MCF 10A (cell line): ENCODE results near the gene CABLES1. TPM values are rescaled to one million over a fixed set of nuclear protein-coding genes. Genes with fewer than 3 reads are reported as not detected.

ENCODE experiments used
- BruUV-seq: library from RNA; stranded (reverse); fragments of 400-500 nt; replicated peaks from 2 replicates; lab custom pipeline; 2021; lab: Mats Ljungman, UMichigan
- CTCF ChIA-PET: fragments of 300-600 bp; sonication (Branson Sonifier 250); formaldehyde crosslinking; extraction: SDS; loops from one replicate; lab custom pipeline; 2021; ENCODE audit warnings: antibody characterized with exemption, inconsistent platforms; lab: Yijun Ruan, JAX
- POLR2A ChIA-PET: fragments of 300-600, 350-650 bp; sonication (Branson Sonifier 250); formaldehyde crosslinking; extraction: SDS; loops from one replicate; lab custom pipeline; 2020; ENCODE audit warnings: antibody characterized with exemption, inconsistent platforms; lab: Yijun Ruan, JAX
- DNase-seq: peaks from one replicate; pipeline ENCODE4 v3.0.0-alpha.2; 2018; ENCODE audit not compliant: unreplicated experiment
- H3K27ac Mint-ChIP-seq: one replicate; pipeline ENCODE4 v1.8.0; 2022; ENCODE audit warnings: mild to moderate bottlenecking, low read depth, mixed read lengths; ENCODE audit not compliant: unreplicated experiment
- H3K27me3 Mint-ChIP-seq: one replicate; pipeline ENCODE4 v1.8.0; 2022; ENCODE audit warnings: mixed read lengths; ENCODE audit not compliant: insufficient read depth, unreplicated experiment
- H3K36me3 Mint-ChIP-seq: one replicate; pipeline ENCODE4 v1.8.0; 2022; ENCODE audit warnings: mild to moderate bottlenecking, moderate library complexity, mixed read lengths; ENCODE audit not compliant: insufficient read depth, unreplicated experiment
- H3K4me1 Mint-ChIP-seq: one replicate; pipeline ENCODE4 v1.8.0; 2022; ENCODE audit warnings: mixed read lengths; ENCODE audit not compliant: insufficient read depth, unreplicated experiment
- H3K4me3 Mint-ChIP-seq: one replicate; pipeline ENCODE4 v1.8.0; 2022; ENCODE audit warnings: mild to moderate bottlenecking, moderate library complexity, mixed read lengths; ENCODE audit not compliant: unreplicated experiment
- H3K9me3 Mint-ChIP-seq: one replicate; pipeline ENCODE4 v1.8.0; 2022; ENCODE audit warnings: mixed read lengths; ENCODE audit not compliant: unreplicated experiment
- intact Hi-C: fragments of 100-400 bp; cut with micrococcal nuclease; formaldehyde crosslinking; loops from 2 replicates; pipeline ENCODE4 v1.14.1; 2022
- total RNA-seq: library from RNA; stranded (reverse); gene quantifications from 2 replicates; pipeline ENCODE4 v1.2.3, GENCODE V29; 2022
- TF ChIP-seq, protein P1 (sequence below): fragments of 200-600 bp; IDR thresholded peaks from one replicate; pipeline ENCODE4 v1.8.0; 2022; ENCODE audit warnings: antibody characterized with exemption, mild to moderate bottlenecking; ENCODE audit not compliant: unreplicated experiment

CABLES1 gene
- total RNA-seq, 1 experiment from 2014 or later: 3.2 TPM

GRCh38 chr18:23301972-23302371, 166.7 kb downstream of the CABLES1 start:
- intact Hi-C loops: no loop called here
- no TSS peak for BruUV-seq
- H3K4me1 Mint-ChIP-seq: peaks cover 16% of the 10 kb centered on the region
- H3K4me3 Mint-ChIP-seq: no peak overlapping the region
- peak overlapping the region; percentile 83 for H3K27ac Mint-ChIP-seq
- H3K36me3 Mint-ChIP-seq: peaks cover 15% of the 10 kb centered on the region
- no peaks in the 10 kb centered on the region for H3K27me3 Mint-ChIP-seq
- TF ChIP-seq, protein P1, sequence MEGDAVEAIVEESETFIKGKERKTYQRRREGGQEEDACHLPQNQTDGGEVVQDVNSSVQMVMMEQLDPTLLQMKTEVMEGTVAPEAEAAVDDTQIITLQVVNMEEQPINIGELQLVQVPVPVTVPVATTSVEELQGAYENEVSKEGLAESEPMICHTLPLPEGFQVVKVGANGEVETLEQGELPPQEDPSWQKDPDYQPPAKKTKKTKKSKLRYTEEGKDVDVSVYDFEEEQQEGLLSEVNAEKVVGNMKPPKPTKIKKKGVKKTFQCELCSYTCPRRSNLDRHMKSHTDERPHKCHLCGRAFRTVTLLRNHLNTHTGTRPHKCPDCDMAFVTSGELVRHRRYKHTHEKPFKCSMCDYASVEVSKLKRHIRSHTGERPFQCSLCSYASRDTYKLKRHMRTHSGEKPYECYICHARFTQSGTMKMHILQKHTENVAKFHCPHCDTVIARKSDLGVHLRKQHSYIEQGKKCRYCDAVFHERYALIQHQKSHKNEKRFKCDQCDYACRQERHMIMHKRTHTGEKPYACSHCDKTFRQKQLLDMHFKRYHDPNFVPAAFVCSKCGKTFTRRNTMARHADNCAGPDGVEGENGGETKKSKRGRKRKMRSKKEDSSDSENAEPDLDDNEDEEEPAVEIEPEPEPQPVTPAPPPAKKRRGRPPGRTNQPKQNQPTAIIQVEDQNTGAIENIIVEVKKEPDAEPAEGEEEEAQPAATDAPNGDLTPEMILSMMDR: no peak
- ChIA-PET CTCF (interaction anchor here (0.5 kb wide), 1 partner anchor 270 kb away, joined by 4 read pairs; no protein-coding TSS in a partner anchor), POLR2A (no interaction called here)
- H3K9me3 Mint-ChIP-seq: no peaks in the 10 kb centered on the region
- DNase-seq: no peak

DNA sequence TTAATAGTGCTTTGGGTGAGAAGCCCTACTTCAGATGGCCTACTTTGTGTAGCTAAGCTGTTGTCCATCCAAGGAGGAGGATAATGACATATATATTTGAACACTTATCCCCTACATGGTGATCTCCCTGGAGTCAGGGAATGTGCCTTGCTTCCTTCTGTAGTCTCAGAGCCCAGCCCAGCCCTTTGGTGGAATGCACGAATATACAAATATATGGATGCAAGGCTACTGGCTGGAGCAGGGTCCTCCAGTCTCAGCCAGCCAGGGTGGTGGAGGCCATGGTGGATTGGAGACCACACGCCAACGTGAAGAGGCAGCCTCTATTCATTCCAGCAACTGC, 167.2 kb downstream of the CABLES1 start:
- peak overlapping the region; percentile 83 for H3K27ac Mint-ChIP-seq
- TF ChIP-seq, protein P1: no peak
- POLR2A ChIA-PET: interaction anchor here (0.8 kb wide), 1 partner anchor 20 kb away, joined by 3 read pairs; no protein-coding TSS in a partner anchor

GRCh38 chr18:23302851-23303527, 167.7 kb downstream of the CABLES1 start:
- POLR2A ChIA-PET: interaction anchor here (0.8 kb wide), 1 partner anchor 21 kb away, joined by 3 read pairs; no protein-coding TSS in a partner anchor
- intact Hi-C loops: no loop called here
- H3K27ac Mint-ChIP-seq: peak overlapping the region; percentile 83

More for the DNA sequence above, 167.2 kb downstream of the CABLES1 start:
- Mint-ChIP-seq H3K36me3 (peaks cover 15% of the 10 kb centered on the region), H3K4me1 (peaks cover 21% of the 10 kb centered on the region), H3K27me3 (no peaks in the 10 kb centered on the region), H3K4me3 (no peak overlapping the region), H3K9me3 (no peaks in the 10 kb centered on the region)
- DNase-seq: no peak
- intact Hi-C loops: no loop called here
- BruUV-seq: no TSS peak
- CTCF ChIA-PET: no interaction called here

DNA sequence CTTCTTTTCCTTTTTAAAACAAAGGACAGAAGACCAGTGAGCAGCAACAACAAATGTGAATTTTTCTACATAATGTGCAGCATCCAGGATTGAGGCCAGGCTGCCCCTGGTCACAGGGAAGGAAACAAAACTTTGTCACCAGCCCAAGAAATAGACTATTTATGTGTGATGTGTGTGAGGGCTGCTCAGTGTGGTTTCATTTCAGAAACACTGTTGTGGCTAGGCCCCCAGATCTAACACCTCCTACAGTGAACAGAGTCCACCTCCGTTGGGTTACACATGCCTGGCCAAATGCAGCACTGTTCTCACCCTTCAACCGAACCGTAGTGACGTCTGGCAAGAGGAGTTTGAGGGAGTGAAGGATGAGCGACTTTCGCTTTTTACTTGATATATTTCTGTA, 171.5 kb downstream of the CABLES1 start:
- no TSS peak for BruUV-seq
- DNase-seq: no peak
- CTCF ChIA-PET: no interaction called here

More at GRCh38 chr18:23302851-23303527, 167.7 kb downstream of the CABLES1 start:
- peaks cover 13% of the 10 kb centered on the region for H3K36me3 Mint-ChIP-seq
- no peaks in the 10 kb centered on the region for H3K27me3 Mint-ChIP-seq
- peak; percentile 64 for DNase-seq
- peaks cover 25% of the 10 kb centered on the region for H3K4me1 Mint-ChIP-seq
- CTCF ChIA-PET: no interaction called here
- no peaks in the 10 kb centered on the region for H3K9me3 Mint-ChIP-seq
- TF ChIP-seq, protein P1: no peak
- BruUV-seq: no TSS peak
- H3K4me3 Mint-ChIP-seq: no peak overlapping the region

More for the DNA sequence above, 171.5 kb downstream of the CABLES1 start:
- H3K4me1 Mint-ChIP-seq: peaks cover 40% of the 10 kb centered on the region
- intact Hi-C loops: no loop called here
- H3K27me3 Mint-ChIP-seq: no peaks in the 10 kb centered on the region
- TF ChIP-seq, protein P1: no peak
- H3K27ac Mint-ChIP-seq: no peak overlapping the region
- POLR2A ChIA-PET: interaction anchor here (0.8 to 1.0 kb wide), 2 partner anchors 16 to 71 kb away, joined by 3 to 5 read pairs; no protein-coding TSS in a partner anchor
- no peaks in the 10 kb centered on the region for H3K9me3 Mint-ChIP-seq
- H3K4me3 Mint-ChIP-seq: no peak overlapping the region
- H3K36me3 Mint-ChIP-seq: peaks cover 5% of the 10 kb centered on the region
